ENCODE measurements around the gene GMDS. TPM values are rescaled to one million over a fixed set of nuclear protein-coding genes. Genes with fewer than 3 reads are reported as not detected.

GMDS gene
- total and polyA plus RNA-seq, 2 of the 4 experiments (the other 2 are of a cell fraction), result 7.3 to 21.9 TPM

DNA sequence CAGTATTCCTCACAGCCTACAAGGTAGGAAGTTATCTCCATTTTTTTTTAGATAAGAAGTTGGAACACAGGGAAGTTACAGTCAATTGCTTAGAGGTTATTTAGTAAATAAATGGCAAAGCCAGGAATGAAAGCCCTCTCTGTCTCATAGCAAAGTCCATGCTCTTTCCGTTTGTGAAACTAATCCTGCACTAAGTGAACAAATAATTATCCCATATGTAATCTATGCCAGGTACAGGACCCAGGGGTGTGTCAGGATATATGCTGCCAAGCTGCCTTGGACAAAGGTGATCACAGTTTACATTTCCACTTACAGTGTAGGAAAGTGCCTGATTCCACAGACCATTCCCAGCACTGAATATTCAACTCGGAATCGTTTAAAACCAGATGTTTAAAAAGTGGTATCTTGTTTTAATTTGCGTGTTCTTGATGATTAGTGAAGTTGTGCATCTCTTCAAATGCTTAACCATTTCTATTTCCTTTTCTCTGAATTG lies 13.6 kb upstream of the GMDS start:
- dilution Hi-C loops (cut with HindIII; ENCODE audit: low sequenced_read_pairs, unreplicated experiment) (no loop called here), intact Hi-C loops (cut with micrococcal nuclease) (no loop called here), in situ Hi-C loops (cut with MboI; ENCODE audit: low sequenced_read_pairs) (no loop called here)
- DNase-seq (no peak), ATAC-seq (ENCODE audit: low read depth) (no peak)
- H2BK120ac ChIP-seq (ENCODE audit: low read depth, low read length), result no peak overlapping the region
- H3K36me3 ChIP-seq (ENCODE audit: control insufficient read depth, insufficient read depth, low read length), result peaks cover 9% of the 10 kb centered on the region
- H2AK9ac ChIP-seq (replicated peaks; ENCODE audit: low read depth, low read length, poor library complexity), result no peak overlapping the region
- H3K4me3 ChIP-seq (ENCODE audit: insufficient read depth, low read depth, low read length), result no peak overlapping the region
- no peak overlapping the region for H2AK5ac ChIP-seq (ENCODE audit: low read depth, low read length)
- no peak overlapping the region for H3K4me2 ChIP-seq (ENCODE audit: low read depth, low read length)
- no peak overlapping the region for H3K9ac ChIP-seq (ENCODE audit: low read depth, low read length)
- no peaks in the 10 kb centered on the region for H4K20me1 ChIP-seq (ENCODE audit: insufficient read depth, low read length)
- BruUV-seq (replicated peaks), result no TSS peak
- H3K27ac ChIP-seq (ENCODE audit: insufficient read depth, low read length), result no peak overlapping the region
- H3K18ac ChIP-seq (ENCODE audit: low read depth, low read length), result no peak overlapping the region
- no peaks in the 10 kb centered on the region for H3K9me1 ChIP-seq (ENCODE audit: insufficient read depth, low read length)
- POLR2A ChIA-PET (ENCODE audit: unreplicated experiment), result no interaction called here
- H2BK15ac ChIP-seq (ENCODE audit: low read depth, low read length), result no peak overlapping the region
- CTCF ChIA-PET, result no interaction called here
- no CpG with 5 or more reads among the region's 4 CpGs for WGBS, 2 experiments (ENCODE audit: extremely low coverage in 2 of 2, insufficient read length in 1 of 2)
- H4K8ac ChIP-seq (ENCODE audit: low read depth in 2 of 2, low read length in 2 of 2), result no peak overlapping the region
- no peaks in the 10 kb centered on the region for H3K27me3 ChIP-seq (ENCODE audit: control insufficient read depth, insufficient read depth, low read length)
- no peak overlapping the region for H3K56ac ChIP-seq (ENCODE audit: extremely low read depth, insufficient read depth, low read length)
- H3K4ac ChIP-seq (ENCODE audit: low read depth, low read length), result no peak overlapping the region
- H4K5ac ChIP-seq (ENCODE audit: low read depth, low read length), result no peak overlapping the region
- H3K79me1 ChIP-seq (ENCODE audit: low read depth in 1 of 2, low read length in 2 of 2), result peaks cover 0 to 3% of the 10 kb centered on the region in 2 experiments; a peak in 1 of 4 replicates
- no peak overlapping the region for H2BK20ac ChIP-seq (ENCODE audit: low read depth, low read length)
- peaks cover 8% of the 10 kb centered on the region for H3K9me3 ChIP-seq (ENCODE audit: control insufficient read depth, insufficient read depth, low read length)
- no peaks in the 10 kb centered on the region for H3K4me1 ChIP-seq (ENCODE audit: control insufficient read depth, insufficient read depth, low read length)
- no peak overlapping the region for H4K91ac ChIP-seq (ENCODE audit: insufficient read depth, low read depth, low read length)
- H2AFZ ChIP-seq (replicated peaks; ENCODE audit: low read length, poor library complexity), result no peak overlapping the region
- no peak overlapping the region for H3K14ac ChIP-seq (replicated peaks; ENCODE audit: low read depth, low read length)
- H2BK5ac ChIP-seq (ENCODE audit: low read depth, low read length, poor library complexity, severe bottlenecking), result no peak overlapping the region
- no peak overlapping the region for H3K23ac ChIP-seq (ENCODE audit: low read depth, low read length)
- TF ChIP-seq MAZ (IDR thresholded peaks at IDR 0.05; ENCODE audit: borderline replicate concordance, low read depth, low read length) (no peak), RFX5 (IDR thresholded peaks at IDR 0.05; ENCODE audit: low read depth, low read length) (no peak)
